ENCODE measurements around the gene GLT1D1.

GRCh38 chr12:128813392-128813791 is 39.9 kb upstream of the GLT1D1 start:
- TF ChIP-seq CTCF (IDR thresholded peaks at IDR 0.05; ENCODE audit: insufficient read depth, low read length, poor library complexity, severe bottlenecking) = no peak
- no peak for TF ChIP-seq EZH2phosphoT487 (conservative IDR thresholded peaks at IDR 0.05; ENCODE audit: low read length)
